Lower lobe of right lung (tissue), 2 donors: Measurements from ENCODE around the gene JCHAIN. TPM values are rescaled to one million over a fixed set of nuclear protein-coding genes. Genes with fewer than 3 reads are reported as not detected.
"Not testable (repeated sequence)": the region's sequence is repeated elsewhere in the genome, so short reads cannot be mapped to it uniquely, and the experiment has no call there.

Experiments
- ATAC-seq, 2 donors: fragments of 200-7000 bp; cut with Tn5 transposase; one replicate each; pipeline ENCODE4 v1.9.1; 2020 to 2022; ENCODE audit warnings: mild to moderate bottlenecking in 2 of 2, moderate library complexity in 2 of 2
- DNase-seq: peaks from one replicate; pipeline ENCODE4 v3.0.0-alpha.2; 2020
- H3K27ac ChIP-seq: fragments of 200-600 bp; one replicate; pipeline ENCODE4 v1.8.0; 2022
- H3K27me3 ChIP-seq: fragments of 200-600 bp; one replicate; pipeline ENCODE4 v1.8.0; 2022; ENCODE audit warnings: low read depth
- H3K36me3 ChIP-seq: fragments of 200-600 bp; one replicate; pipeline ENCODE4 v1.8.0; 2022; ENCODE audit warnings: mild to moderate bottlenecking
- H3K4me1 ChIP-seq: fragments of 200-600 bp; one replicate; pipeline ENCODE4 v1.8.0; 2022
- H3K4me3 ChIP-seq: fragments of 200-600 bp; one replicate; pipeline ENCODE4 v1.8.0; 2022; ENCODE audit warnings: mild to moderate bottlenecking
- H3K9me3 ChIP-seq: fragments of 200-600 bp; one replicate; pipeline ENCODE4 v1.8.0; 2022
- CTCF ChIP-seq: fragments of 200-600 bp; IDR thresholded peaks from one replicate; pipeline ENCODE4 v1.8.0; 2022; ENCODE audit warnings: antibody characterized with exemption, mild to moderate bottlenecking
- intact Hi-C: fragments of 100-400 bp; cut with DNase I; formaldehyde crosslinking; loops from one replicate; pipeline ENCODE4 v1.11.0; 2022
- total RNA-seq: library from RNA; stranded (reverse); fragmentation: NEBNext Ultra II Directional; extraction: Animal tissue kit (Norgen Biotek cat#: 25700); gene quantifications from one replicate; pipeline ENCODE4 v1.2.1, GENCODE V29; 2021
- donor health status: DM: no; HTN: yes; CAD: no; lungs with severe emphysema.

The JCHAIN gene
- total RNA-seq, 1 donor from 2014 or later, result 191 TPM

GRCh38 chr4:70651864-70652506, 14.3 kb downstream of the JCHAIN start:
- Histone ChIP-seq H3K27ac (no peak overlapping the region), H3K36me3 (no peaks in the 10 kb centered on the region), H3K9me3 (no peaks in the 10 kb centered on the region), H3K27me3 (no peaks in the 10 kb centered on the region), H3K4me1 (peaks cover 4% of the 10 kb centered on the region), H3K4me3 (no peak overlapping the region)
- peak; percentile 58 to 86 for ATAC-seq
- intact Hi-C loops, result no loop called here
- TF ChIP-seq CTCF, result peak; percentile 51
- no peak for DNase-seq

- DNase-seq, H3K4me3 ChIP-seq, H3K27me3 ChIP-seq, intact Hi-C loops, ATAC-seq, H3K4me1 ChIP-seq, H3K36me3 ChIP-seq, H3K9me3 ChIP-seq, H3K27ac ChIP-seq: not testable (repeated sequence)
Measured at GRCh38 chr4:70650741-70651140, 15.6 kb downstream of the JCHAIN start.

- Histone ChIP-seq H3K27me3 (no peaks in the 10 kb centered on the region), H3K4me1 (no peaks in the 10 kb centered on the region), H3K27ac (no peak overlapping the region), H3K9me3 (no peaks in the 10 kb centered on the region), H3K4me3 (no peak overlapping the region), H3K36me3 (no peaks in the 10 kb centered on the region)
- intact Hi-C loops, result no loop called here
- TF ChIP-seq CTCF, result no peak
- no peak for ATAC-seq
- DNase-seq, result no peak
Measured at GRCh38 chr4:70640192-70640591, 26.1 kb downstream of the JCHAIN start.

- no peaks in the 10 kb centered on the region for H3K27me3 ChIP-seq
- H3K36me3 ChIP-seq, result no peaks in the 10 kb centered on the region
- intact Hi-C loops, result no loop called here
- no peak for TF ChIP-seq CTCF
- no peak overlapping the region for H3K27ac ChIP-seq
- no peak overlapping the region for H3K4me3 ChIP-seq
- no peak for DNase-seq
- peak in 1 of 2 donors; percentile 42 for ATAC-seq
- no peaks in the 10 kb centered on the region for H3K4me1 ChIP-seq
- no peaks in the 10 kb centered on the region for H3K9me3 ChIP-seq
Measured at GRCh38 chr4:70637239-70637913, 28.9 kb downstream of the JCHAIN start.

- no peak for TF ChIP-seq CTCF
- ATAC-seq (peak in 1 of 2 donors; percentile 36), DNase-seq (no peak)
- intact Hi-C loops, result no loop called here
- Histone ChIP-seq H3K27me3 (no peaks in the 10 kb centered on the region), H3K27ac (no peak overlapping the region), H3K4me3 (no peak overlapping the region), H3K9me3 (no peaks in the 10 kb centered on the region), H3K36me3 (no peaks in the 10 kb centered on the region), H3K4me1 (no peaks in the 10 kb centered on the region)
Measured at GRCh38 chr4:70634482-70634881, 31.8 kb downstream of the JCHAIN start.

- Histone ChIP-seq H3K4me3 (no peak overlapping the region), H3K4me1 (no peaks in the 10 kb centered on the region), H3K27ac (no peak overlapping the region), H3K27me3 (no peaks in the 10 kb centered on the region), H3K9me3 (no peaks in the 10 kb centered on the region), H3K36me3 (no peaks in the 10 kb centered on the region)
- ATAC-seq (no peak), DNase-seq (no peak)
- TF ChIP-seq CTCF, result no peak
- intact Hi-C loops, result no loop called here
Measured at GRCh38 chr4:70632028-70632427, 34.3 kb downstream of the JCHAIN start.
